GM10266 (cell line): ENCODE measurements around the gene CCDC68.

Source experiments
- DNase-seq: peaks from one replicate; pipeline ENCODE4 v3.0.0; 2012; ENCODE audit errors: extremely low spot score
- TF ChIP-seq, protein P1 (sequence below): IDR thresholded peaks from 2 replicates; pipeline ENCODE4 v1.5.1; 2012; ENCODE audit warnings: mild to moderate bottlenecking, low read depth; ENCODE audit not compliant: control insufficient read depth, insufficient read depth; ENCODE audit errors: missing control alignments

The CCDC68 gene

DNA sequence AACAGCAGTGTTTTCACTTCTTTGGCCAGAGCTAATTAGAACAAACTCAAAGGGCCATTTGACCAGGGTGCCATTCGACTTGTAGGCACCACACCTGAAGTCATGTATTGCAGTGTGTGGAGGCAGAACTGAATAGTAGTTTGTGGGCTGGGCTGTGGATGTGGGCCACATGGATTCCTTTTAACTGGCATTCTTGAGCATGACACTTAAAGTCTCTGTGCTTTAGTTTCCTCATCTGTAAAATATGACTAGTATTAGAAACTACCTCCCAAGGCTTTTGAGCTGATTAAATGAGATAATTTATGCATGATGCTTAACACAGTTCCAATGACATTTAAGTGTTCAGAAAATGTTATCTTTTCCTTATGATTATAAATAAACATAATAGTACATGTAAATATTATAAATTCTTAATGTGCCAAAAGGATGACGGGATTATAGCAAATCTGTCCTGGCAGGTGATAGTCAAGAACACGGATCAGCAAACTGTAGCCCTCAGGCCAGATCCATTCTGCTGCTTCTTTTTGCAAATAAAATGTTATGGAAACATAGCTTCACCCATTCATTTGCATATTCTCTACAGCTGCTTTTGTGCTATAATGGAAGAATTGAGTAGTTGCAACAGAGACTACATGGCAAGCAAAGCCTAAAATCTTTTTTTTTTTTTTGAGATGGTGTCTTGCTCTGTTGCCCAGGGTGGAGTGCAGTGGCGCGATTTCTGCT is 36.3 kb upstream of the CCDC68 start:
- DNase-seq = no peak
- TF ChIP-seq, protein P1, sequence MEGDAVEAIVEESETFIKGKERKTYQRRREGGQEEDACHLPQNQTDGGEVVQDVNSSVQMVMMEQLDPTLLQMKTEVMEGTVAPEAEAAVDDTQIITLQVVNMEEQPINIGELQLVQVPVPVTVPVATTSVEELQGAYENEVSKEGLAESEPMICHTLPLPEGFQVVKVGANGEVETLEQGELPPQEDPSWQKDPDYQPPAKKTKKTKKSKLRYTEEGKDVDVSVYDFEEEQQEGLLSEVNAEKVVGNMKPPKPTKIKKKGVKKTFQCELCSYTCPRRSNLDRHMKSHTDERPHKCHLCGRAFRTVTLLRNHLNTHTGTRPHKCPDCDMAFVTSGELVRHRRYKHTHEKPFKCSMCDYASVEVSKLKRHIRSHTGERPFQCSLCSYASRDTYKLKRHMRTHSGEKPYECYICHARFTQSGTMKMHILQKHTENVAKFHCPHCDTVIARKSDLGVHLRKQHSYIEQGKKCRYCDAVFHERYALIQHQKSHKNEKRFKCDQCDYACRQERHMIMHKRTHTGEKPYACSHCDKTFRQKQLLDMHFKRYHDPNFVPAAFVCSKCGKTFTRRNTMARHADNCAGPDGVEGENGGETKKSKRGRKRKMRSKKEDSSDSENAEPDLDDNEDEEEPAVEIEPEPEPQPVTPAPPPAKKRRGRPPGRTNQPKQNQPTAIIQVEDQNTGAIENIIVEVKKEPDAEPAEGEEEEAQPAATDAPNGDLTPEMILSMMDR = no peak

DNA sequence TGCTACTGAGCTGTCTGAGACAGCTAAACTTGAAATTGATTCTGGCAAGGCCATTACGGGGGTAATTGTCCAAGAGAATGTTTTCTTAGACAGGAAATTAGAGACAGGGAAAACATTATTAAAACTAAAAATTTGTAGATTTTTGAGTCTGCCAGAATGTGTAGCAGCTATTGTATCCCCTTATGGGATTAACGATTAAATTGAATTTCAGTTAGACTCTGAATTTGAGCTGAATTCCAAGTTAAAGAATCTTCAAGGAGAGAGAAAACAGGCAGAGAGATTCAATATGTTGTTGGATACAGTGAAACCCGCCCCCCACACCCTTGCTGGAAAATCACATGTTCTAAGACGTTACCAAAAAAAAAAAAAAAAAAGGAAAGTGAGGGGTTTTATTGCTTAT is 32.7 kb upstream of the CCDC68 start:
- no peak for DNase-seq
- TF ChIP-seq, protein P1 = no peak

DNA sequence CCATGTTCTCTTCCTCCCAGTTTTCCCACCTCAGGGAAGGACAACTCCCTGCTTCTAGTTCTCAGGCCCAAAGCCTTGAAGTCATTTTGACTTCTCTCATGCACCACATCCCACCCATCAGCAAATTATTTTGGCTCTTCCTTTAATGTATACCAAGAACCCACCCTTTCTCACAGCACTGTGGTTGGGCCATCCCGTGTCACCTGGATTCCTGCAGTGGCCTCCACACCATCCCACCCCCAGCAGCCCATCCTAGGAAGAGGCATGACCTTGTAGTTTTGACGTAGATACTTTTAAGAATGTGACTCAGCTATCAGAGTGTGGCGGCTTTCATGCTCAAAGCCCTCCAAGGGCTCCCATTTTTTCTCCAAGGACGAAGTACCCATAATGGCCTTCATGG is 25.6 kb upstream of the CCDC68 start:
- TF ChIP-seq, protein P1 = no peak
- DNase-seq = no peak

DNA sequence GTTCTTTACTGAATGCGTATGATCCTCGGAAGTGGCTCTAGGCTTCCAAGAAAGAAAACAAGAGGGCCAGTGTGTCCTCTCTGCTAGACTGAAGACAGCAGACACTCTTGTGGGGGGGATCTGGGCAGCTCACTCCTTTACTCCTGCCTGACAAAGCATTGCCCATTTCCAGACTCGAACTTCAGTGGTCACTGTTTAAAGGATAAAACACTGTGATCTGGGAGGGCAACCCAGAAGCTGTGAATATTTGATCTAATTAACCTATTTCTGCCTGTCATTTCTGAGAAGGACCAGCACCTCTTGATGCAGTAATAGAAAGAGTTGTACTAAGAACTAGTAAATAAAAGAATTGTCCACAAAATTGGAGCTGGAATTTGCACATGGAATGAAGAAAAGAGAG is 24.5 kb upstream of the CCDC68 start:
- no peak for DNase-seq
- TF ChIP-seq, protein P1 = no peak

DNA sequence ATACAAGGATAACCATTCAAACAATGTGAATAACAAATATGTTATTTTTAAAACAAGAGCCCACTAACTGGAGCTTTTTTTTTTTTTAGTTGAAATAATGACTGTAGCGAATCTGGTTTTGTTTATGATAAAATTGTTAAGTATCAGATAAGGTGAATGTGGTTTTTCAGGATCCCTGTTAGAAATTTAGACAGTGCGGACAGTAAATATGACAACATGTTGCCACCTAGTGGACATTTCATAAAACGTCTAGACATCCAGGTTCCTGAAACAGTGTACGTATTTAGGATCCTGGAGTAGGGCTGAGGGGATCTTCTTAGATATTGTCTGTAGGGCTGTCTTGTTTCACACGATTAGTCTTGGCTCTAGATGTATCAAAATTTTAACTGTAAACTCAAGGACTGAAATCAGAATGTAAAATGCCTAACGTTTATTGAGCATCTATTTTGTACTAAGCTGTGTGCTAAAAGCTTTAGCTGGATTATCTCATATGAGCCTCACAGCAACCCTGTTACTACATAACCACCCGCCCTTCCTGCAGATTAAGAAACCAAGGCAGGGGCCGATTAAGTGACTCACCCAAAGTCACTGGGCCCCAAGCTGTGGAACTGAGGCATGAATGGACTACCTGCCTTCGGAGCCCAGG is 23.9 kb upstream of the CCDC68 start:
- DNase-seq = peak; percentile 43
- TF ChIP-seq, protein P1 = peak; percentile 59

DNA sequence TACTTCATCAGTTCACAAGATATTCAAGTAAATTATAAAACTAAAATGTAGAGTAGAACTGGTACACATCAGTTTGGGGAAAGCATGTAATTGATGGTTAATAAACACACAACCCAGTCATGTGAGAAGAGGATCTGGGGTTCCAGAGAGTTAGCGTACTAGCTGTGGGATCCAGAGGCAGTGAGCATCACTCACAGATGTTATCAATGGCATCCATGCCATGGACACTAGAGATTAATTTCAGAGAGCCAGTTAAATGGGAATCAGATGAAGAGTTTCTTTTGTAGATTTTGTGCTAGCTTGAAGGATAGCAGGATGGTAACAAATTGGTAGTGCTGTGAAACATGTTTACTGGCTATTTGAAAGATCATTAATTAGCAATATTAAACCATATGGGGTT is 21.8 kb upstream of the CCDC68 start:
- DNase-seq = no peak
- TF ChIP-seq, protein P1 = no peak

DNA sequence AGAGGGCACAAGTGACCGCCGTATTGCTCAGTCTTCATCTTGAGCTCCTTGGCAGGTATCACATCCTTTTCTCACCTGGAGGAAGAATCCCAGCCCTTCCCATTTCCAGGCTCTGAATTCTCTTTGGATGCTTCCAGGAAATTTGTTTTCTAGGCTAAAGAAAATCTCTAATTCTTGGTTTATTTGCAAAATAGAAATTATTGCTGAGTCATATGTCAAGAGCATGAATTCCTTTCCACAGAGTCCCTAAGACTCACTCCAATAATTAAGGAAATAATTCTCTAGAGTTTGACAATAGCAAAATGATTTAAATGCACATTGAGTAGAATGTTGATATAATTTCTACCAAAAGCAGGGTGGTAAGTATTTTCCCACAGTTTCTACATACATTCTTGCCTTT is 16.3 kb upstream of the CCDC68 start:
- no peak for DNase-seq
- TF ChIP-seq, protein P1 = no peak
